Ammon's horn (tissue), 1 donor: ENCODE data around the gene ZSCAN26.
A peak's percentile ranks its signal among the peaks of the same experiment; 100 is the strongest.
"Not testable (repeated sequence)": the region's sequence is repeated elsewhere in the genome, so short reads cannot be mapped to it uniquely, and the experiment has no call there.

Experiments
- DNase-seq: peaks from one replicate; pipeline ENCODE4 v3.0.0-alpha.2; 2016; ENCODE audit warnings: low spot score

ZSCAN26 gene

DNA sequence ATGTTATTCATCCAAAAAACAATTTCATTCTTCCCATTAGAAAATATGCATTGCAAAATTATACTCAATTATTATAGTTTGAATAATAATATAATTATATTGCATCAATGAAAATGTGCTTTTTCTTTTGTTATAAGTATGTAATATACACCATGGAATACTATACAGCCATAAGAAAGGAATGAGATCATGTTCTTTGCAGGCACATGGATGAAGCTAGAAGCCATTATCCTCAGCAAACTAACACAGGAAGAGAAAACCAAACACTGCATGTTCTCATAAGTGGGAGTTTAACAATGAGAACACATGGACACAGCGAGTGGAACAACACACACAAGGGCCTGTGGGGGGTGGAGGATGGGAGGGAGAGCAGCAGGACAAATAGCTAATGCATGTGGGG is 9.9 kb upstream of the ZSCAN26 start:
- DNase-seq: no peak

- peak; percentile 75 for DNase-seq
Measured at GRCh38 chr6:28258877-28259777, 7.8 kb upstream of the ZSCAN26 start, which contains the start of gene NKAPL. TSS of gene NKAPL (plus strand) at chr6:28259297. CDS start at chr6:28259372, 75 bp downstream.

GRCh38 chr6:28263922-28264321 is 3.0 kb upstream of the ZSCAN26 start:
- DNase-seq: no peak

DNA sequence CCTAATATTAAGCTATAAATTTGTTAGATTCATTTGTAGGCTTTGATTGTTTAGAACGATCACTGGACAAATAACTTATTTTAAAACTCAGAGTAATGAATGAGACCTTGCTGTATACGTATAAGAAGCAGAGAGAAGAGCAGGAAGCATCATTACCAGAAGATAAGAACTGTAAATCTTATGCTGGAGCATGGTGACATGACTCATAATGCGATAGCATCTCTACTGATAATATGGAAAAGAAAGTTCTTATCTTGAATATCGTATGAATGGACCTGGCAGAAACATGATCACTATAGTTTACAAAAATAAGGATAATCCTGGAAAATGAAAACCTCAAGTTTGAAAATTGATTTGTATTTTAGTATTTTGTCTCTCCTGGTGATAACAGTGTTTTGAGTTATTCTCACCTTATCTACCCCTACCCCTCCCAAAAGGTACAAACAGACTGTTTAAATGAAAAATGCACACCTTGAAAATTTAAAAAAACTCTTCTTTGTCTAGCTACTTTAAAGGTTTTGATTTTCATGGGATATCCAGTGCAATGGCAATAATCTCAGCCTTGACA is 2.0 kb upstream of the ZSCAN26 start:
- DNase-seq: no peak

- DNase-seq: no peak
Measured at GRCh38 chr6:28266563-28266961, 381 bp upstream of the ZSCAN26 start.

DNA sequence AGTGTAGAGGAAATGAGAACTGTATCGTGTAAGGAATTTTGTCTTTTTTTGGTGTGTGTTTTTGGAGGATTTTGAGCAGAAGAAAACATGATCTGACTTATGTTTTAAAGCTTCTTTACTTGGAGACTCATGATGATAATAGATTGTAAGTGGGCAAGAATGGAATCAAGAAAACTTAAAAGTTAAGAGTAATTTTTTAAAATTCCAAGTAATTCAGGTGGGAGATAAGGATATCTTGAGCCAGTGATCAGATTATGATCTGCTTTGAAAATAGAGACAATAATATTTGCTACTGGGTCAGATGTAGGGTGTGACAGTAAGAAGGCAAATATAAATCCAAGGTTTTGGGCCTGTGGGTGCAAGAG is 734 bp downstream of the ZSCAN26 start:
- DNase-seq: no peak

DNA sequence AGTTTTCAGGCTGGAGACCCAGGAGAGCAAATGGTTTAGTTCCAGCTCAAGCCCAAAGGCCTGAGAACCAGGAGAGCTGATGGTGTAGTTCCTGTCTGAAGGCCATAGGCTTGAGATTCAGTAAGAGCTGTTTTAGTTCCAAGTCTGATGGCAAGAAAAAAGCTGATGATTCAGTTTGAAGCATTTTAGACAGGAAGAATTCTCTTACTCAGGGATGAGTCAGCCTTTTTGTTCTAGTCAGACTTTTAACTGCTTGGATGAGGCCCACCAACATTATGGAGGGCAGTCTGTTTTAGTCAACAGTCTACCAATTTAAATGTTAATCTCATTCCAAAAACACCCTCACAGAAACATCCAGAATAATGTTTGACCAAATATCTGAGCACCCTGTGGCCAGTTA is 2.5 kb downstream of the ZSCAN26 start:
- no peak for DNase-seq

DNA sequence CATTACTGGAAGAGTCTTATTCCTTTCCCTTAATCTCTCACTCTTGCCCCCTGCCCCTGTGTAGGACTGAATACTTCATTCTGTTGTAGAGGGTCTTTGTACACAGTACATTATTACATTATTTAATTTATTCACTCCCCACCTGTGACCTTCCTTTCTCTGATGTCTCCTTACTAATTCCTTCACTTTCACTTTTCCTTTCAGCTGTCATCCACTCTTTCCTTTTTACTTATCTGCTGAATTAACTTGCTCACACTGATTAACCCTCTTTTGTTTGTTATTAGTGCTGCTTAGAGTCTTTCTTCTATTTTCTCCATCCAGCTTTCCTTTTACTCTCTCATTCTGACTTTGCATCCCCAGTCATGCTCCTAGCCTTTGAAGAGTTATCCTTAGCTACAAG is 7.9 kb downstream of the ZSCAN26 start:
- no peak for DNase-seq

DNA sequence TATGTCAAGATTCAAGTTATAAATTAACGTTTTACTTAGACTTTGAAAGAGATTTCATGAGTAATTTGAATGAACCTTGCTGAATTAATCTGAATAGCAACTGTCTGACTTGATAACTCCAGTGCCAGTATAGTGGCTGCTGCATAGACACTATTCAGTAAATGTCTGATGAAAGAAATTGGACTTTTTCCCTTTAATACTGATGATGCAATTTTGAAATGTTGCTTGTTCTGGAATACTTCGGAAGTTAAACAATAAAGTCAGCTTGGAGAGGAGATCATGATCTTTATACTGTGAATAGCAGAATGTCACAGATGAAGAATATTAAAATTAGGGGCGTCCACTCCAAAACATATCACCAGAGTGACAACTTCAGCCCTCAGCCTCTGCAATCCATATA is 10.8 kb downstream of the ZSCAN26 start:
- no peak for DNase-seq

DNA sequence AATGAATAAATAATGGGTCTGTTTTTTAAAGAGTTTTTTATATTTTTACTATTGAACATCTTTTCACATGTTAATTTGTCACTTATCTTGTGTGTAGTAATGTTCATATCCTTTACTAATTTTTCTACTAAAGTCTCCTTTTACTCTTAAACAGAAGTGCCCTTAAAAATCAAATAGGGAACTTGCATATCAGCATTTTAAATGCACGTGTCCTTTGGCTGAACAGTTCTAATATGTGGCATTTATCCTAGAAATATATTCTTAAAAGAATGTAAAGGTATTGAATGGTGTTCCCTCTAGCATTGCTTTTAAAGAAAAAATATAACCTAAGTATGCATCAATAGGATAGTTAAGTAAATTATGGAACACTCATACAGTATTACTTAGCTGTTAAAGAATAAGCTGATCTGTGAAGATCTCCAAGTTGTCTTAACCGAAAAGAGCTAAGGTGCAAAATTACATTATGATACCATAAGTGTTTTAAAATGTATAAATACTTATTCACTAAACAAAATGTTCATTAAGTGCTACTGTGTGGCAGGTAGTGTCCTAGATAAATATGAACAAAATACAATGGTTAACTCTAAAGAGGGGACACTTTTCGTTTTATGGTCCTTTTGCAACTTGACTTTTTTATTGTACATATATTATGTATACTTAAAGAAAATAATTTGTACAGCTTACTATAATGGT is 13.8 kb downstream of the ZSCAN26 start:
- no peak for DNase-seq

- DNase-seq: peak; percentile 77
Measured at GRCh38 chr6:28281288-28282064, 14.5 kb downstream of the ZSCAN26 start, which contains the start of gene PGBD1. TSS of gene PGBD1 (plus strand) at chr6:28281572. CDS start at chr6:28283814, 2,242 bp downstream.

- no peak for DNase-seq
Measured at GRCh38 chr6:28282926-28283325, 16.0 kb downstream of the ZSCAN26 start.

GRCh38 chr6:28291573-28291972 is 24.6 kb downstream of the ZSCAN26 start:
- no peak for DNase-seq

- DNase-seq: no peak
Measured at GRCh38 chr6:28295326-28295725, 28.4 kb downstream of the ZSCAN26 start.

- DNase-seq: no peak
Measured at GRCh38 chr6:28296520-28297060, 29.6 kb downstream of the ZSCAN26 start.

DNA sequence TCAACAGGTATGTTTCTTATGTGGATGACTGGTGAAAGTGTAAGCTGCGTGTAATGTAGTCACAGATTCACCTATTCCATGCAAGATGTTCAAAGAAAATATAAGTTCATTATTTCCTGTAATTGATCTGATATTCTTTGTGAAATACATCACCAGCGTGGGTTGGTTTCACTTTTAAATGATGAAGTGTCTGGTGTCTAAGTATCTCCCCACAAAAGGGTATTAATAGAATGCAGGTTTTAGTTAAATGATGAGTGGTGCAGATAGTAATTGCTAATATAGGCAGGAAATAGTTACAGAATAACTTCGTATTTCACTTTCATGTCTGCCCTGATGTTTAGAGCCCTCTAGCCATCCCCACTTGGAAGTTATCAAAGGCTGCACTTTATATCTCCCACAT is 36.6 kb downstream of the ZSCAN26 start:
- no peak for DNase-seq

DNA sequence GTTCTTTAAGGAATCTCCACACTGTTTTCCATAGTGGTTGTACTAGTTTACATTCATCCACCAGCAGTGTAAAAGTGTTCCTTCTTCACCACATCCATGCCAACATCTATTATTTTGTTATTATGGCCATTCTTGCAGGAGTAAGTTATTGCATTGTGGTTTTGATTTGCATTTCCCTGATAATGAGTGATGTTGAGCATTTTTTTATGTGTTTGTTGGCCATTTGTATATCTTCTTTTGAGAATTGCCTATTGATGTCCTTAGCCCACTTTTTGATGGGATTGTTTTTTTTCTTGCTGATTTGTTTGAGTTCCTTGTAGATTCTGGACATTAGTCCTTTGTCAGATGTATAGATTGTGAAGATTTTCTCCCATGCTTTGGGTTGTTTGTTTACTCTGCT is 39.4 kb downstream of the ZSCAN26 start:
- DNase-seq: not testable (repeated sequence)

DNA sequence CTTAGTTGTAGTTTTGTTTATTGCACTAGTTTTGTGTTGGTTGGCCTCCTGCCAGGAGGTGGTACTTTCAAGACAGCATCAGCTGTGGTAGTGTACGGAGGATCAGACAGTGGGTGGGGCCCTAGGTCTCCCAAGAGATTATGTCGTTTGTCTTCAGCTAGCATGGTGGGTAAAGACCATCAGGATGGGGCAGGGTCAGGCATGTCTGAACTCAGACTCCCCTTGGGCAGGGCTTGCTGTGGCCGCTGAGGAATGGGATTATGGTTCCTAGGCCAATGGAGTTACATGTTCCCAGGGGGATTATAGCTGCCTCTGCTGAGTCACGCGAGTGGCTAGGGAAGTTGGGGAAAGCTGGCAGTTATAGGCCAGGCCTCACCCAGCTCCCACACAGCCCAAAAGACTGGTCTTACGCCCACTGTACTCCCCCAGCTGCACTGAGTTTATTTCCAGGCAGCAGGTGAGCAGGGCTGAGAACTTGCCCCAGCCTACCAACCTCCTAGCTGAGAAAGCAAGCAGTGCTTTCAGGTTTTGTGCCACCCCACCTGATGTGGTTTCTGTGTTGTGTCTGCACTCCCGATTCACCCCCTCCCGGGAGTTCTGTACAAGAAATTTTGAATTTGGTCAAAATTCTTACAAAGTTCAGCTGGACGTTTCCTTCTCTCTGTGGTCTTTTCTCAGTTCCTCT is 44.3 kb downstream of the ZSCAN26 start:
- no peak for DNase-seq

- no peak for DNase-seq
Measured at GRCh38 chr6:28312939-28313338, 46.0 kb downstream of the ZSCAN26 start.

GRCh38 chr6:28315628-28316027 is 48.7 kb downstream of the ZSCAN26 start:
- DNase-seq: no peak

DNA sequence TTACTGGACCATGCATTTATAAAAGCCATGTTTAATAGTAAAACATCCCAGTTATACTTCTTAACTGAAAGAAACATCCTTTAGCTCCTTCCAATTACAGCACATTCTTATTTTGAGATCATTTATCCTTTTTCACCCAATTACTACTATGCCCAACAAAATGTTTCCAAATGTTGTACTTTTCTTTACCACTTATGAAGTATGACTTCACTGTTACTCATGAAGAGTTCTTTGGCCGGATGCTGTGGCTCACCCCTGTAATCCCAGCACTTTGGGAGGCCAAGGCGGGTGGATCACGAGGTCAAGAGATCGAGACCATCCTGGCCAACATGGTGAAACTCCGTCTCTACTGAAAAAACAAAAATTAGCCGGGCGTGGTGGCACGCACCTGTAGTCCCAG is 50.9 kb downstream of the ZSCAN26 start:
- DNase-seq: not testable (repeated sequence)
